HUES6 (cell line): ENCODE results near the gene CSRP1.

Experiments
- H3K27ac ChIP-seq: 2 replicates; pipeline ENCODE4 v1.7.0; 2013; ENCODE audit warnings: low read depth, mild to moderate bottlenecking, low read length, inconsistent platforms
- H3K27me3 ChIP-seq: 2 replicates; pipeline ENCODE4 v1.6.1; 2013; ENCODE audit warnings: low read length; ENCODE audit not compliant: control insufficient read depth, insufficient read depth
- H3K36me3 ChIP-seq: 2 replicates; pipeline ENCODE4 v1.6.1; 2013; ENCODE audit warnings: low read length; ENCODE audit not compliant: control insufficient read depth, insufficient read depth
- H3K4me1 ChIP-seq: 2 replicates; pipeline ENCODE4 v1.6.1; 2013; ENCODE audit warnings: low read length; ENCODE audit not compliant: control insufficient read depth, insufficient read depth
- H3K4me3 ChIP-seq: 2 replicates; pipeline ENCODE4 v1.5.1; 2013; ENCODE audit warnings: low read depth, low read length
- H3K9ac ChIP-seq: one replicate; pipeline ENCODE4 v1.6.1; 2013; ENCODE audit warnings: mild to moderate bottlenecking, low read length
- H3K9me3 ChIP-seq: 2 replicates; pipeline ENCODE4 v1.6.1; 2013; ENCODE audit warnings: low read depth, low read length; ENCODE audit not compliant: control insufficient read depth, insufficient read depth

The CSRP1 gene

GRCh38 chr1:201544710-201545109, 37.8 kb upstream of the CSRP1 start:
- no peaks in the 10 kb centered on the region for H3K9me3 ChIP-seq

GRCh38 chr1:201543871-201544642, 37.1 kb upstream of the CSRP1 start:
- no peak overlapping the region for H3K27ac ChIP-seq
- no peaks in the 10 kb centered on the region for H3K9me3 ChIP-seq
- no peak overlapping the region for H3K9ac ChIP-seq
- no peaks in the 10 kb centered on the region for H3K36me3 ChIP-seq
- peaks cover 12% of the 10 kb centered on the region for H3K4me1 ChIP-seq
- no peak overlapping the region for H3K4me3 ChIP-seq
- peaks cover 23% of the 10 kb centered on the region for H3K27me3 ChIP-seq

More at GRCh38 chr1:201544710-201545109, 37.8 kb upstream of the CSRP1 start:
- Histone ChIP-seq H3K27ac (no peak overlapping the region), H3K9ac (no peak overlapping the region), H3K36me3 (no peaks in the 10 kb centered on the region), H3K27me3 (peaks cover 16% of the 10 kb centered on the region), H3K4me1 (peaks cover 12% of the 10 kb centered on the region), H3K4me3 (no peak overlapping the region)

GRCh38 chr1:201542309-201543035, 35.5 kb upstream of the CSRP1 start:
- H3K4me1 ChIP-seq, result peaks cover 15% of the 10 kb centered on the region
- H3K4me3 ChIP-seq, result no peak overlapping the region
- no peak overlapping the region for H3K9ac ChIP-seq
- H3K36me3 ChIP-seq, result no peaks in the 10 kb centered on the region
- H3K9me3 ChIP-seq, result no peaks in the 10 kb centered on the region
- peaks cover 39% of the 10 kb centered on the region for H3K27me3 ChIP-seq
- H3K27ac ChIP-seq, result no peak overlapping the region

GRCh38 chr1:201540846-201541735, 34.2 kb upstream of the CSRP1 start:
- H3K27ac ChIP-seq, result no peak overlapping the region
- peak overlapping the region; percentile 83 for H3K4me3 ChIP-seq
- peaks cover 15% of the 10 kb centered on the region for H3K4me1 ChIP-seq
- no peak overlapping the region for H3K9ac ChIP-seq
- peaks cover 52% of the 10 kb centered on the region for H3K27me3 ChIP-seq
- no peaks in the 10 kb centered on the region for H3K36me3 ChIP-seq
- H3K9me3 ChIP-seq, result no peaks in the 10 kb centered on the region

GRCh38 chr1:201539561-201540431, 32.9 kb upstream of the CSRP1 start:
- H3K9ac ChIP-seq, result peak overlapping the region; percentile 36
- no peak overlapping the region for H3K27ac ChIP-seq
- no peaks in the 10 kb centered on the region for H3K9me3 ChIP-seq
- H3K4me1 ChIP-seq, result peaks cover 11% of the 10 kb centered on the region
- H3K36me3 ChIP-seq, result no peaks in the 10 kb centered on the region
- H3K27me3 ChIP-seq, result peaks cover 52% of the 10 kb centered on the region
- H3K4me3 ChIP-seq, result peak overlapping the region; percentile 83

- Histone ChIP-seq H3K4me1 (peaks cover 11% of the 10 kb centered on the region), H3K4me3 (peak within 1 kb of the TSS; percentile 83), H3K9ac (peak within 1 kb of the TSS; percentile 36), H3K27me3 (peaks cover 52% of the 10 kb centered on the region), H3K9me3 (no peaks in the 10 kb centered on the region), H3K36me3 (no peaks in the 10 kb centered on the region), H3K27ac (no peak within 1 kb of the TSS; the same call in 1 of the 2 replicates)
Measured at GRCh38 chr1:201538612-201539551, 32.0 kb upstream of the CSRP1 start, which contains the start of gene NAV1. Gene NAV1 (plus strand): TSS chr1:201539127. CDS start chr1:201622885, 83,758 bp downstream.

- Histone ChIP-seq H3K4me3 (peak overlapping the region; percentile 83), H3K9me3 (no peaks in the 10 kb centered on the region), H3K36me3 (no peaks in the 10 kb centered on the region), H3K4me1 (peaks cover 11% of the 10 kb centered on the region), H3K27me3 (peaks cover 52% of the 10 kb centered on the region), H3K27ac (no peak overlapping the region), H3K9ac (peak overlapping the region; percentile 36)
Measured at GRCh38 chr1:201537891-201538611, 31.1 kb upstream of the CSRP1 start.

GRCh38 chr1:201537467-201537866, 30.5 kb upstream of the CSRP1 start:
- H3K27me3 ChIP-seq, result peaks cover 52% of the 10 kb centered on the region
- no peak overlapping the region for H3K27ac ChIP-seq
- peaks cover 12% of the 10 kb centered on the region for H3K4me1 ChIP-seq
- no peaks in the 10 kb centered on the region for H3K9me3 ChIP-seq
- H3K36me3 ChIP-seq, result no peaks in the 10 kb centered on the region
- no peak overlapping the region for H3K9ac ChIP-seq
- no peak overlapping the region for H3K4me3 ChIP-seq

GRCh38 chr1:201537028-201537427, 30.1 kb upstream of the CSRP1 start:
- Histone ChIP-seq H3K27me3 (peaks cover 52% of the 10 kb centered on the region), H3K36me3 (no peaks in the 10 kb centered on the region), H3K9ac (no peak overlapping the region), H3K4me1 (peaks cover 16% of the 10 kb centered on the region), H3K27ac (no peak overlapping the region), H3K4me3 (no peak overlapping the region), H3K9me3 (no peaks in the 10 kb centered on the region)
